NCI-H1436 (cell line): ENCODE measurements around the gene RGS12.

Experiments
- DNase-seq: peaks from one replicate; lab custom pipeline; 2025; lab: John Stamatoyannopoulos, UW

Gene RGS12

DNA sequence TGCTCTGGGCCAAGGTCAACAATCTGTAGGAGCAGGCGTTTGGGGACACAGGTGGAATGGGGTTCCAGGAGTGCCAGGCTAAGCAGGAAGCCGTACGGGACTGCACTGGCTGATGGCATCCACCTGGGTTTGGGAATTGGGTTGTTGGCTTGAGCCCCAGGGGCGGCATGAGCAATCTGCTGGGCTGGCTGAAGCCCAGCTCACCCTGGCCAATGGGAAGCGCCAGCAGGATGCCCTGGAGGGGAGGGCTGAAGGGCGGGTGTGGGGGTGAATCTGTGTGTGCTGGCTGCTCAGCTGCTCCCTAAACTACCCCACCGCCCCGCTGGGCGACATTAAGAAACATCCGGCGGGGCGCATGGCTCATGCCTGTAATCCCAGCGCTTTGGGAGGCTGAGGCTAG lies 8.9 kb upstream of the RGS12 start:
- no peak for DNase-seq

DNA sequence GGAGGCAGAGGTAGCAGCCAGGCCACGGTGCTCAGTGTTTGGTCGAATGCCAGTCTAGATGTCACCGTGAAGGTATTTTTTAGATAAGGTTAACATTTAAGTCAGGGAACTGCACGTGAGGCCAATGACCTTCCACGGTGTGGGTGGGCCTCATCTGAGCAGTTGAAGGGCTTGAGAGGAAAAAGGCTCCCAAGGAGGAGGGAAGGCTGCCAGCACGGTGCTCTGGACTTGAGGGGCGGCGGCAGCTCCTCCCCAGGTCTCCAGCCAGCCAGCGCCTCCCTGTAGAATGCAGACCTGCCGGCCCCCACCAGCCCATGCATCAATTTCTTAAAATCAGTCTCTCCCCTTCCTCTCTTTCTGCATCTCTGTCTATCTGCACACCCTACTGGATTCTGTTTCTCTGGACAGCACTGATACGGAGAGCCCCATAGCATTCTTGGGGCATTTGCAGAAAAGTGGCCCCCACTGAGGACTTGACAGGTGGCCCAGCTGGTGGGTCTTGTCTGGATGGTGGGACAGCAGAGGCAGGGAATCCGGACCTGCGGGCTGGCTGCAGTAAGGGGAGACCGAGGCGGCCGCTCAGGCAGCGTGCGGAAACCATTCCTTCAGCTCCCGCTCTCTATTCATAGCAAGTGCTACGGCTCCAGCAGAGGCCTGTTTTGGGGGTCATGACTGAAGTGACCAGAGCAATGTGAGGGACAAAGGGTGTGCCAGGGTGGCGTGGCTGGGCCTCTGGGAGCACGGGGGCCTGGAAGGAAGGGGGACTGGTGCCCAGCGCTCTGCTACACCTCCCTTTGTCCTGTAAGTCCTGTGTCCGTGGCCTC lies 7.9 kb upstream of the RGS12 start:
- no peak for DNase-seq

DNA sequence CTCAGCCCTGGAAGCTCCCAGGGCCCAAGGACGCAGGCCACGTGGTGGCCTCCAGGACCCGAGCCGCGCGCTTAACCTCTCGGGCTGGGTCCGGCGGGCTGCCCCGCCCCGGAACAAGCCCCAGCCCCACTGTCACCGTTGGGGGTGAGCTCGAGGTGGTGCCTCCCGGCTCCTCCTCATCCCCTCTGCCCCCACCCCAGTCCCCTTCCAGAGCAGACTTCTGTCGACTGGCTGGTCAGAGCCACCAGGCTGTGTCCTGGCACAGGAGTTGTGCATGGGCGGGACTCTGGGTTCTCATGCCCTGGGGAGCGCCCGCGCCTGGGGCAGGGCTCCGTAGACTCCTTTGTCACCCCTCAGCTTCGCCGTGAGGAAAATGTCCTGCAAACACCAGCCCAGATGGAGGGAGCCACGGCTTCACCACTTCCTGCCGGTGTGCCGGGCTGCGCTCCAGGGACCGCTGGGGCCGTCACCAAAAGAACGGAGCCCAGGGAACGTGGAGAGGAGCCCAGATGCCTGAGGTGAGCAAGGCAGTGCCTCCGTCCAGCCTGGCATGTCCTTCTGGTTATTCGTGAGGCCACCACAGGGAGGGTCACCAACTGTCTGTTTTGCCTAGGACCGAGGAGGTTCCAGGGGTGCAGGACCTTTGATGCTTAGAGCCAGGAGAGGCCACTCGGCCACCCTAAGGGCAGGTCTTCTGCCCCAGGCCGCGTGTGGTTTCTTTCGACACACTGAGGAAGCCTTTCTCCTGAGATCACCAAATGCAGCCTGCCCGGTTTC lies 7.1 kb upstream of the RGS12 start:
- no peak for DNase-seq

DNA sequence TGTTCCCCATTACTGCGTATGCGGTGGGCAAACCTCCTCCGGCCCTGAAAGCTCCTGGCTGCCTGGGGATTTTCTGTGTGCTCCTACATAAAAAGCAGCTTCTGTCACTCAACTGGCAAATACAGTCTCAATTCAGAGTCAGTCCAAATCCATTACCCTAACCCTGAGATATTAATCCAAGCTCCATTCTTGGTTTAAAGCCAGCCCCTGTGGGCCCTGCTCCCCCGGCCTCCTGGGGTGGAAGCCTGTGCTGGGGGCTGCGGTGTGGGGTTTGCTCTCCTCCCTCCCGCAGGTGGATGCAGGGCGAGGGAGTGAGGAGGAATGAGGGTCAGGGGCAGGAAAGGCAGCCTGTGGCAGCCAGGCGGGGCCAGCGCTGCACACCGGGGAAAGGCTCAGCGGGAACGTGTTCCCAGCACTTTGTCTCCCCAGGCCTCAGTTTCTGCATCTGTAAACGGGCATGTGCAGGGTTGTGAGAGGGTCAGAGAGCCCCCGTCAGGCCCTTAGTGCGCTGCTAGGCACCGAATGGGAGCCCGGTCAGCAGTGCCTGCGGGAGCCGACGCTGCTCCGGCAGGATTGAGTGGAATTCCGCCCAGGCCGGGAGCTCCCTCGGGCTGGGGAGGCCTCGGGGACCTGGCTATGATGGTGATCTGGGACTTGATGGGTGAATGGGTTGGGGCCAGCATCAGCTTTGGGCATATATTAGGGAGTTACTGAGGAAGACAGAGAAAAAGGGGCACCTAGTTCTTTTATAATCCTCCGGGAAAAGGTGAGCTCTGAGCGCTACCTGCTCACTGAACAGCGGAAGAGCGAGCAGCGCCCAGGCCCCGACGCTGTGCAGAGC lies 6.3 kb upstream of the RGS12 start:
- no peak for DNase-seq

DNA sequence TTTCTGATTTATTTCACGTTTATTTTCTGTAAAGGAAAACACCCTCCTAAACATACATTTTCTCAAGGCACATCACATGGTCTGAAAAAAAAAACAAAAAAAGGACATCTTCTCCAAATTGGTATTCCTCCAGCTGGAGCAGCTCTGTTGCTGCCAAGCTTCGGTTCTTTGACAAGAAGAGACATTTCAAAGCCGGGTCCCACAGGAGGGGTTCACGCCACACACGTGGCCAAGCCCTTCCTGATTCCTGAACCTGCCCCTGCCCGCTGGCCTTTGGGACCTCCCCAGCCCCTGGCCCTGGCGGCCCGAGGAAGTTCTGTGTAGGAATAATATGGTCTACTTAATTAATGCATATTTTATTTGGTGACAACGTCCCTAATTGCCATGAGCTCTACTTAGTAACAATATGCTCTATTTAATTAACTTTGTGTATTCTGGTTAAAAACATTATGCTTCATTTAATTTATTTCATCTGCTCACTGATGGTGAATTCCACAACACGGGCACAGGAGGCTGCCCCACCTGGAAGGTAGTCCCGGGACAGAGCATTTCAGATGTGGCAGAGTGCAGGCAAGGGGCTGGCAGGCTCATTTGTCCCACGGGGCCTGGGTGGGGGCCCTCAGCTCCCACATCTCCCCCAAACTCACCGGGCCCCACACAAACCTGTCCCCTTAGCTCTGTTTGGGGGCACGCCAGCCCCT lies 5.4 kb upstream of the RGS12 start:
- no peak for DNase-seq

DNA sequence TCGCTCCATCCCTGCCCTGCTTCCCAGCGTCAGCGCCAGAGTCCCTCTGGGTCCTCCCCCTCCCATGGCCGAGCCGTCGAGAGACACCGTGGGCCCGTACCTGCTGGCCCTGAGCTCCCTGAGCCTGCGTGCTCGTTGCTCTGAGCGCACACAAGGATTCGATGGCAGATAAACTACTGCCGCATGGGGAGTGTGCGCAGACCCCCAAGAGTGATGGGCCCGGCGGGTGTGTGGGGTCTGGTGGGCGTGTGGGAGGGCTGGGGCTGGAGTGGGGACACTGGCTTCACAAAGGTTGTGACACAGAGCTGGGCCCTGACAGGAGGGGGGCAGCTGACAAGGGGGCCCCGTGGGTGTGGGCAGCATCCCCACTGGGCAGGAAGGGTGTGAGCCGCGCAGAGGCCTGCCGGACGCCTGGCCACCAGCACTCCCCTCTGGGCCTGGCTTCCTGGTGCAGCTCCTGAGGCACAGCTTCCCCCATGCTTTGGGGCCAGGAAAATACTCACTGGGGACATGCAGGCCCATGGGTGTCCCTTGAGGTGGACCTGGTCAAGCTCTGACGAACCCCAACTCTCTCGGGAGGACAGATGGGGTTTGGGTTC lies 4.8 kb upstream of the RGS12 start:
- no peak for DNase-seq

DNA sequence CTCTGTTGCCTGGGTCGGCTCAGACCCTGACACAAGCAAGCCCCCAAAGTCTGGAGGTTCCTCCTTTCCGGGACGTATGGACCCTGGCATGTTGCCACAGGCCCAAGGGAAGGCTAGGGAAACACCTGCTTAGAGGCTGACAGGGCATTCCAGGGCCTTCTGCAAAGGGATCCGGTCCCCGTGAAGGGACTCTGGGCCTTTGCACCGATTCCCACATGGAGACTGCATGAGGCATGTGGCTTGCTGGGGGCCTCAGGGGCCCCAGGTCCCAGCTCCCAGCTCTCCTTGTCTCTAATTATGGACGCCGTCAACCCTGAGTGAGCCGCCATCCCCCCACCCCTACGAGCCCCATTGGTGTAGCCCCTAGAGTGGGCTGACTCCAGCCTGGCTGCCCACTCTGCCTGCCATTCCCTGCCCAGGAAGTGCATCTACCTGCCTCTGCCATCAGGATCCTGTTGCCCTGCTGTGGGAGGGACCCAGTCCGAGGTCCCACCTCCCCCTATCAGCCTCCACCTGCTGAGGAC lies 4.2 kb upstream of the RGS12 start:
- DNase-seq: no peak

DNA sequence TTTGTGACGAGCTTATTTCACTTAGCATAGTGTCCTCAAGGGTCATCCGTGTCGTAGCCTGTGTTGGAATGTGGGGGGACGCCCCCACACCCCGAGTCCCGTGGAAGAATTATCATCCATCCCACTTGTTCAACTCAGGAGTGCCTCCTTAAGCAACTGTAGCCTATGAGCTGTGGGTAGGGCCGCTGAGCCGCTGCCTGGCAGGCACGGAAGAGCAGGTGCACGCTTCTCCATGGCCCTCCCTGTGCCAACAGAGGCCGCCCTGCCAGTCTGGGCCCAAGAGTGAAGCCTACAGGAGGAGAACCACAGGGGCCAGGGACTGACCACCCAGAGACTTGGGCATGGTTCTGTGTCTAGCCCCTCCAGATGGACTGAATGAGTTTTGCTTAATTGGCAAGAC lies 2.3 kb upstream of the RGS12 start:
- no peak for DNase-seq

DNA sequence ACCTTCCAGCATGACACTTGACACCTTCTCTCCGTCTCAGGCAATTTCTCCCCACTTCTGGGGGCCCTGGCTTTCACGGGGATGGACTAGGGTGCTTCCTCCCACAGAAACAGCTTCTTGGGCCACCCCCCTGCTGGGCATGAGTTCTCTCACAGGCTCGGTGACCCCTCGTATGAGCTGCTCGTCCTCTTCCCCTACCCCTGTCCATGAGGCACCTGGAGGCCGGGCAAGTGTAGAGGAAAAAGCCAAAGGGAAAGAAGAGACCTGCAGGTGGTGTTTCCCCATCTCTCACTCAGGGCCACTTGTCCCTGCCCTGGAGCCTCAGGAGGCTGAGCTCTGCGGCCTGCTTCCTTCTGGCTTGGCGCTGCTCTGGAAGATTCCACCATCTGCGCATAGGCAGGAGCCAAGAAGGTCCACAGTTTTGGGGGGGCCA lies 1.9 kb upstream of the RGS12 start:
- no peak for DNase-seq

DNA sequence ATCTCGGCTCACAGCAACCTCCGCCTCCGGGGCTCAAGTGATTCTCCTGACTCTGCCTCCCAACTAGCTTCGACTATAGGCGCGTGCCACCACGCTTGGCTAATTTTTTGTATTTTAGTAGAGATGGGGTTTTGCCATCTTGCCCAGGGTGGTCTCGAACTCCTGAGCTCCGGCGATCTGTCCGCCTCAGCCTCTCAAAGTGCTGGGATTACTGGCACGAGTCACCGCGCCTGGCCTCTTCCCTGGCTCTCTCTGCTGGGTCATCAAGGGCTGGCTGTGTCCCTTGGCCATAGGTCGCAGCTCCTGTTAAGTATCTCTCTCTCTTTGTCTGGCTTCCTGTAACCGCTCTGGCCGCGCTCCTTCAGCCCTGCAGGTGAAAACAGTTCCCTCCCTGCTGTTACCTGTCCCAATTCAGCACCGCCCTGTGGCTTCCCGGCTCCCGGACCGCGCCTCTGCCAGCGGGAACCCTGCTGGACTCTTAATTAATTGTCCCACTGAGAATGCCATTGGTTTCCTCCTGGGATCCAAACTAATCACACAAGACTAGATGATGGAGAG lies 1.3 kb upstream of the RGS12 start:
- DNase-seq: no peak

DNA sequence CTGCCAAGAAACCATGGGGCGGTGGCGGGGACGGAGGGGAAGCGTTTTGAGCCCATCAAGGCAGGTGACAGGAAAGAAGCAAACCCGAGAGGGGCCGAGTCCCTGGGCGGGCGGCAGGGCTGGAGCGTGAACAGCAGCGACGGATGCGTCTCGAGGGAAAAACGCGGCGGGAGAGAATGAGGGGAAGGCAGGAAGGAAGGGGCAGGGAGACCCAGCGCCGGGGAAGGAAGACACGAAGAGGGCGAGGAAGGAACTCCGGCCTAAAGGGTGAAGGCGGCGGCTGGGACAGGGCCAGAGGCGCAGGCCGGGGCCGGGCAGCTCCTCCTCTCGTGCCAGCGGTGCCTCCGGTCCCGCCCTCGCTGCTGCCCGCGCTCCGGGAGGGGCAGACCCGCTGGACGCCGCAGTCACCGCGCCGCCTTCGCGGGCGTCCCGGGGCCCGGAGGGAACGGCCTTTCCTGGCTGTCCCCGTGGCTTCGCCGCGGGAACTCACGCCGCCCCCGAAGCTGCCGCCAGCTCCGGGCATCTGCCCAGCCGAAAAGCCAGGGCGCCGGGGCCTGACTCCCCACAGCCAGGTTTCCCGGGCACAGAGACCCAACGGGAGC lies 751 bp upstream of the RGS12 start:
- no peak for DNase-seq

DNA sequence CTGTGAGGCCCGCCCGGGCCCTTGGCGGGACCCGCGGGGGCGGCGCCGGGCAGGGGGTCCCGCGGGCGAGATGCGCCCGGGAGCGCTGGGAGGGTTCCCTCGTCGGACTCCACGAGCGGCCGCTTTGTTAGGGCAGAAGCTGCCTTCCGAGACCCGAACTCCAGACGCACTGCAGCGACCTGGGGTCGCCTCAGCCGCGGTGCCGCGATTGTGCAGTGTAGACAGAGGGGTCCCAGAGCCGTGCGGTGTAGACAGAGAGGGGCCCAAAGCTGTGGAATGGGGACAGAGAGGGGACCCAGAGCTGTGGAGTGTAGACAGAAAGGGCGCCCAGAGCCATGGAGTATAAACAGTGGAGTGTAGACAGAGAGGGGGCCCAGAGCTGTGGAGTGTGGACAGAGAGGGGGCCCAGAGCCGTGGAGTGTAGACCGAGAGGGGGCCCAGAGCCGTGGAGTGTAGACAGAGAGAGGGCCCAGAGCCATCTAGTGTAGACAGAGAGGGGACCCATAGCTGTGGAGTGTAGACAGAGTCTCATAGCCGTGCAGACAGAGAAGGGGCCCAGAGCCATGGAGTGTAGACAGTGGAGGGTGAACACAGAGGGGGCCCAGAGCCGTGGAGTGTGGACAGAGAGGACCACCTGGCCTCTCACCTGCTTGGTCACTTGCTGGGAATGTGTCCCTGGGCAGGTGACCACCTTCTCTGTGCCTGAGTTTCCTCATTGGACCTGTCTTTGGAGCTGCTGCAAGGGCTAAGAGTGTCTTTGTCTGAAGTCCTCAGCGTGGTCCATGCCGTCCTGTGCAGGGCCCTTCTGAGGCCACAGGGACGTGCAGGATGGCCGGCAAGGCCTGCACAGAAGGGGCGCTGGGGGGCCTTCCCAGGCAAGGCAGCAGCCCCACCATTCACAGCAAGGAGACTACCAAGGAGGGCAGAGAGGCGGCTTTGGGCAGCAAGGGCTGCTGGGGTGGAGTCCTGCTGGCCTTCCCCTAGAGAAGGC lies 875 bp downstream of the RGS12 start:
- no peak for DNase-seq

DNA sequence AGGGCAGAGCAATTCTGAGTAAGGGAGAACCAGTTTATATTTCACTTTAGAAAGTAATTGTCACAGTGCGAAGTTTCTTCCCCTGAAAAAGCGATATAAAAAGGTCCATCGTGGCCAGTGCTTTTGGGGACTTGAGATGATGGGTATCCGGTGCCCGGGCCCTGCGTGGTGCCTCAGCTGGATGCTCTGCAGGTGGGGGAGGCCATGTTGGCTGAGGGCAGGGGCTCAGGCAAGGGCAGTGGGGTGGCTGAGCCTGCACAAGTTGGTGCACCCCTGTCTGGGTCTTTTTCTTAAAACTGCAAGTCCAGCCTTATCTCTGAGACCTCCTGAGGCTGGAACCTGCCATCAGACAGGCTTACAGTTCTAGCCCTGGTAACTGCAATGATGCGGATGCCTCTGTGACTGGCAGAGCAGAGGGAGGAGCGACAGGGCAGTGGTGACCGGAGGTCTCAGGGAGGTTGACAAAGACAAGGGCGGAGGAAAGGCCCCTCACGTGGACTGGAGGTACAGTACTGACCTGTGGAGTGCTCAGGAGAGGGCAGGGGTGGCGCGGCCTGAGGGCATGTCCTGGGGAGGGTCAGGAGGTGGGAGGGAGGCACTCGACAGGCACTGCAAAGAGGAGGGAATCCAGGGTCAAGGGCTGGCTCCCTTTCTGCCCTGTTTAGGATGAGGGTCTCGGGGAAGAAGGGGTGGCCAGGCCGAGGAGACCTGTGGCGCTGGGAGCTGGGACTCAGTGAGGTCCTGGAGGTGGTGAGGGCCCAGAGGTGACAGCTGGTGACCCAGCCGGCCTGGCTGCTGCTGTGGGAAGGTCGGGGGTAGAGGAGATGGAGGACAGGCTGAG lies 1.8 kb downstream of the RGS12 start:
- no peak for DNase-seq

DNA sequence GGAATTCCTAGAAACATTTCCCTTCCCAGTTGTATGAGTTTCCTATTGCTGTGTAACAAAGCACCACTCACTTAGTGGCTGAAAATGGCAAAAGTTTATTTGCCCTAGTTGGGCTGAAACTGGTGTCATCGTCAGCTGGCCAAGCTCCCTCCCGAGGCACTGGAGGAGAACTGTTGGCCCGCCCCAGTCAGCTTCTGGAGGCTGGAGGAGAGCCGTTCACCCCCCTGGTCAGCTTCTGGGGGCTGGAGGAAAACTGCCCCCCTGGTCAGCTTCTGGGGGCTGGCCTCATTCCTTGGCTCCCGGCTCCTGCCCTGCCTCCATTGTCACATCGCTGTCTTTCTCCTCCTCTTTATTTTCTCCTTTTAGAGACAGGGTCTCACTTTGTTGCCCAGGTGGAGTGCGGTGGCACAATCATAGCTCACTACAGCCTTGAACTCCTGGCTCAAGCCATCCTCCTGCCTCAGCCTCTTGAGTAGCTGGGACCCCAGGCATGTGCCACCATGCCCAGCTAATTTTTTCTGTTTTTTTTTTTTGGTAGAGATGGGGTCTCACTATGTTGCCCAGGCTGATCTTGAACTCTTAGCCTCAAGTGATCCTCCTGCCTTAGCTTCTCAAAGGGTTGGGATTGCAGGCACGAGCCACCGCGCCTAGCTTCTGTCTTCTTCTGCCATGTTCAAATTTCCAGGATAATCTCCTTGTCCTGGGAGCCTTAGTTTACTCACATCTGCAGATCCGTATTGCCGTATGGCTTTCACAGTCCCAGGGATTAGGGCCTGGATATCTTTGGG lies 3.2 kb downstream of the RGS12 start:
- DNase-seq: no peak

DNA sequence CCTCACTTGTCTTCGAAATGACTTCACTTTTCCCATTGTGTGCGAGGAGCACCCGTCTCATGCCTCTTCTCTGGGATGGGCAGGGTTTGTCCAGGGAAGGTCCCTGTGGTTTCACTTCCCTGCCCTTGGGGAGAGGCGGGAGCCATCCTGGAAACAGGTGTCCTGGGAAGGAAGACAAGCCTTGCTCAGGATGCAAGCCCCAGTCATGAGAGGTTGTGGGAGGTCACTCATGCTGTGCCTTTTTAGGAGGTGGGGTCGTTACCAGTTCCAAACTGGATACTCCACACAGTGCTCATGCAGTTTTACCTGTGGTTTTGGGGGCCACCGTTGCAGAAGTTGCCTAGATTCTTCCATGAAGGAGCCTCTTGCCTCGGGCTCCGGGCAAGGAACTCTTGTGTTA lies 3.8 kb downstream of the RGS12 start:
- DNase-seq: no peak

DNA sequence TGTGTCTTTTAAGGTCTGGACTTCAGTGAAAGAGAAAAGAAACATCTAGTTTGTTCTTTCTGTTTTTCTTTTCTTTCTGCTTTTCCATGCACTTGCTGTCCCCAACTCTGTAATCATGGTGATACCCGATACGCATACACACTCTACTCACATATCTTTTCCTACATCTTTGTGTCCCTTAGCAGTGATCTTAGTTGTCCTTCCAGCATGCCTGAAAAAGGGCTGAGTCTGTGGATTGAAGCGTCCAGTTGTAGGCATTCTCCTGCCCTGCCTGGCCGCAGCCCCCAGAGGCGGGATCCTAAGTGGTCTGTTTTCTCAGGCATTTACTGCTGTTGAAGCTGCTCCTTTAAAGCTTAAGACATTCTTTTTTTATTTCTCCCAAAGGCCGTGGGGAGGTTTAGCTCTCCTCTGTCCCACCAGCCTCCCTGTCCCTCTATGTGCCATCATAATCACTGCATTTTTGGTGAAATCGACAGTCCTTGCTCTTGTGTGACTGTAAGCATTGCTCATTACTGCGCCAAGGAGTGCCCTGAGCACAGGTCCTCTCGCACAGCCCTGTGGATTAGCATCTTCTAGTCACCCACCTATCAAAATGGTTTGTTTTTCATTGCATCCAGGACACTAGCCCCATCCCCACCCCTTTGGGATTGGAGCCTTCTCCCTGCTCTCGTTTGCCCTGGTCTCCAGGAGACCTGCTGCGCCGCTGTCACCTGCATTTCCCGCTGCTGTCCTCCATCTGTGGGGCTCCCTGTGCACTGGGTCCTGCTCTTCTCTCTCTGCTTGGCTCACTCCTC lies 4.4 kb downstream of the RGS12 start:
- no peak for DNase-seq
